NCI-H446 treated with DMSO at 0.1 percent for 48 hours (cell line): ENCODE data around the gene MACROD2.

Source experiments
- DNase-seq: peaks from one replicate; lab custom pipeline; 2025; lab: John Stamatoyannopoulos, UW

MACROD2 gene

GRCh38 chr20:15059438-15059837 lies 1064.1 kb downstream of the MACROD2 start:
- no peak for DNase-seq

- DNase-seq, result no peak
Measured at GRCh38 chr20:15060265-15061060, 1065.1 kb downstream of the MACROD2 start.

- DNase-seq, result no peak
Measured at GRCh38 chr20:15061061-15061430, 1065.7 kb downstream of the MACROD2 start.

GRCh38 chr20:15061955-15062354 lies 1066.6 kb downstream of the MACROD2 start:
- DNase-seq, result no peak

GRCh38 chr20:15063081-15063480 lies 1067.8 kb downstream of the MACROD2 start:
- no peak for DNase-seq

GRCh38 chr20:15064741-15065140 lies 1069.4 kb downstream of the MACROD2 start:
- DNase-seq, result no peak

- DNase-seq, result no peak
Measured at GRCh38 chr20:15065794-15066193, 1070.5 kb downstream of the MACROD2 start.

GRCh38 chr20:15068486-15068885 lies 1073.2 kb downstream of the MACROD2 start:
- no peak for DNase-seq

- no peak for DNase-seq
Measured at GRCh38 chr20:15069355-15069754, 1074.0 kb downstream of the MACROD2 start.

- no peak for DNase-seq
Measured at GRCh38 chr20:15071085-15071808, 1075.9 kb downstream of the MACROD2 start.

- no peak for DNase-seq
Measured at GRCh38 chr20:15072316-15072715, 1077.0 kb downstream of the MACROD2 start.

- no peak for DNase-seq
Measured at GRCh38 chr20:15075586-15075985, 1080.3 kb downstream of the MACROD2 start.

- DNase-seq, result no peak
Measured at GRCh38 chr20:15076785-15077184, 1081.5 kb downstream of the MACROD2 start.

GRCh38 chr20:15077733-15078250 lies 1082.5 kb downstream of the MACROD2 start:
- no peak for DNase-seq

GRCh38 chr20:15079594-15080340 lies 1084.5 kb downstream of the MACROD2 start:
- DNase-seq, result no peak

- DNase-seq, result no peak
Measured at GRCh38 chr20:15081261-15081660, 1085.9 kb downstream of the MACROD2 start.

GRCh38 chr20:15091421-15092037 lies 1096.2 kb downstream of the MACROD2 start:
- no peak for DNase-seq

GRCh38 chr20:15098351-15098750 lies 1103.0 kb downstream of the MACROD2 start:
- no peak for DNase-seq

- DNase-seq, result no peak
Measured at GRCh38 chr20:15099130-15099529, 1103.8 kb downstream of the MACROD2 start.

- no peak for DNase-seq
Measured at GRCh38 chr20:15100506-15101160, 1105.3 kb downstream of the MACROD2 start.

- no peak for DNase-seq
Measured at GRCh38 chr20:15107931-15108330, 1112.6 kb downstream of the MACROD2 start.

GRCh38 chr20:15109494-15109893 lies 1114.2 kb downstream of the MACROD2 start:
- DNase-seq, result no peak
